Astrocyte (in vitro differentiated cells and primary cell): ENCODE data around the gene TOR4A. TPM values are rescaled to one million over a fixed set of nuclear protein-coding genes. Genes with fewer than 3 reads are reported as not detected.
A peak's percentile ranks its signal among the peaks of the same experiment; 100 is the strongest.

Experiments
- DNase-seq: peaks from one replicate; pipeline ENCODE4 v3.0.0-alpha.2; 2010; ENCODE audit warnings: low read depth
- FAIRE-seq: peaks from 2 replicates; lab custom pipeline; 2011; peaks lifted over from hg19 to GRCh38; lab: Jason Lieb, UNC
- H2AFZ ChIP-seq: 2 replicates; pipeline ENCODE4 v1.6.0; 2012; ENCODE audit warnings: low read depth, low read length, inconsistent platforms
- H3K27ac ChIP-seq: 2 replicates; pipeline ENCODE4 v1.5.1; 2011; ENCODE audit warnings: low read depth, low read length, inconsistent platforms
- H3K27me3 ChIP-seq: 2 replicates; pipeline ENCODE4 v1.6.0; 2011; ENCODE audit warnings: low read length, inconsistent platforms; ENCODE audit not compliant: insufficient read depth
- H3K36me3 ChIP-seq: 2 replicates; pipeline ENCODE4 v1.5.1; 2011; ENCODE audit warnings: low read length, inconsistent platforms; ENCODE audit not compliant: insufficient read depth
- H3K4me1 ChIP-seq: 2 replicates; pipeline ENCODE4 v1.5.1; 2011; ENCODE audit warnings: low read length, inconsistent platforms; ENCODE audit not compliant: insufficient read depth
- H3K4me2 ChIP-seq: 2 replicates; pipeline ENCODE4 v1.6.0; 2012; ENCODE audit warnings: low read length, inconsistent platforms
- H3K4me3 ChIP-seq: 2 replicates; pipeline ENCODE4 v1.5.1; 2011; ENCODE audit warnings: low read depth, mild to moderate bottlenecking, low read length, inconsistent platforms; ENCODE audit not compliant: insufficient read depth
- H3K79me2 ChIP-seq: 2 replicates; pipeline ENCODE4 v1.6.0; 2012; ENCODE audit warnings: mild to moderate bottlenecking, low read length, inconsistent platforms; ENCODE audit not compliant: insufficient read depth
- H3K9ac ChIP-seq: 2 replicates; pipeline ENCODE4 v1.6.0; 2012; ENCODE audit warnings: mild to moderate bottlenecking, low read length, inconsistent platforms
- H3K9me3 ChIP-seq: 2 replicates; pipeline ENCODE4 v1.5.1; 2012; ENCODE audit warnings: low read depth, mild to moderate bottlenecking, low read length, inconsistent platforms; ENCODE audit not compliant: insufficient read depth
- H4K20me1 ChIP-seq: 2 replicates; pipeline ENCODE4 v1.6.0; 2012; ENCODE audit warnings: low read length, inconsistent platforms; ENCODE audit not compliant: insufficient read depth
- H3K27ac Mint-ChIP-seq: one replicate; pipeline ENCODE4 v1.8.0; 2021; ENCODE audit warnings: mild to moderate bottlenecking, mixed read lengths; ENCODE audit not compliant: unreplicated experiment
- H3K27me3 Mint-ChIP-seq: one replicate; pipeline ENCODE4 v1.8.0; 2021; ENCODE audit warnings: low read depth, mixed read lengths; ENCODE audit not compliant: unreplicated experiment
- H3K36me3 Mint-ChIP-seq: one replicate; pipeline ENCODE4 v1.8.0; 2021; ENCODE audit warnings: low read depth, mixed read lengths; ENCODE audit not compliant: unreplicated experiment
- H3K4me1 Mint-ChIP-seq: one replicate; pipeline ENCODE4 v1.8.0; 2021; ENCODE audit warnings: low read depth, mixed read lengths; ENCODE audit not compliant: unreplicated experiment
- H3K4me3 Mint-ChIP-seq: one replicate; pipeline ENCODE4 v1.8.0; 2021; ENCODE audit warnings: mild to moderate bottlenecking, moderate library complexity, mixed read lengths; ENCODE audit not compliant: unreplicated experiment
- H3K9me3 Mint-ChIP-seq: one replicate; pipeline ENCODE4 v1.8.0; 2021; ENCODE audit warnings: mild to moderate bottlenecking, mixed read lengths; ENCODE audit not compliant: unreplicated experiment
- CTCF ChIP-seq: IDR thresholded peaks from 2 replicates; pipeline ENCODE4 v1.5.1; 2011; ENCODE audit warnings: low read depth, mild to moderate bottlenecking, inconsistent platforms, low read length, moderate library complexity; ENCODE audit not compliant: insufficient read depth
- EZH2 ChIP-seq: IDR thresholded peaks from 2 replicates; pipeline ENCODE4 v1.6.1; 2012; ENCODE audit warnings: mild to moderate bottlenecking, low read length, inconsistent platforms; ENCODE audit not compliant: insufficient read depth
- total RNA-seq: library from RNA; stranded (reverse); gene quantifications from 2 replicates; pipeline ENCODE4 v1.2.1, GENCODE V29; 2021

Gene TOR4A
- total RNA-seq, 1 donor from 2014 or later: 11.8 TPM

- H3K4me2 ChIP-seq: peak overlapping the region; percentile 65
- H3K27me3 ChIP-seq: peaks cover 8% of the 10 kb centered on the region
- no peaks in the 10 kb centered on the region for H3K36me3 Mint-ChIP-seq
- peaks cover 41% of the 10 kb centered on the region for H3K4me1 ChIP-seq
- no peaks in the 10 kb centered on the region for H3K9me3 Mint-ChIP-seq
- H4K20me1 ChIP-seq: peaks cover 3% of the 10 kb centered on the region
- H3K27ac ChIP-seq: no peak overlapping the region
- H3K9me3 ChIP-seq: no peaks in the 10 kb centered on the region
- H3K27me3 Mint-ChIP-seq: peaks cover 5% of the 10 kb centered on the region
- H3K4me3 Mint-ChIP-seq: peak overlapping the region; percentile 92
- no peak overlapping the region for H3K4me3 ChIP-seq
- no peaks in the 10 kb centered on the region for H3K79me2 ChIP-seq
- H2AFZ ChIP-seq: no peak overlapping the region
- H3K27ac Mint-ChIP-seq: no peak overlapping the region
- no peaks in the 10 kb centered on the region for H3K36me3 ChIP-seq
- no peak for DNase-seq
- peaks cover 8% of the 10 kb centered on the region for H3K4me1 Mint-ChIP-seq
- H3K9ac ChIP-seq: no peak overlapping the region
- FAIRE-seq: no peak
- no peak for TF ChIP-seq EZH2
- no peak for TF ChIP-seq CTCF
Observed at GRCh38 chr9:137299938-137300337, 22.4 kb downstream of the TOR4A start.

GRCh38 chr9:137300567-137301080 is 23.1 kb downstream of the TOR4A start:
- no peak for TF ChIP-seq EZH2
- TF ChIP-seq CTCF: no peak
- Histone ChIP-seq H3K4me2 (peak overlapping the region; percentile 88), H3K4me3 (peak overlapping the region; percentile 51), H3K27me3 (peaks cover 8% of the 10 kb centered on the region), H3K36me3 (no peaks in the 10 kb centered on the region), H4K20me1 (peaks cover 3% of the 10 kb centered on the region), H3K79me2 (no peaks in the 10 kb centered on the region), H2AFZ (peak overlapping the region; percentile 84), H3K9me3 (no peaks in the 10 kb centered on the region), H3K9ac (peak overlapping the region; percentile 57), H3K27ac (no peak overlapping the region), H3K4me1 (peaks cover 45% of the 10 kb centered on the region)
- Mint-ChIP-seq H3K4me3 (peak overlapping the region; percentile 92), H3K9me3 (no peaks in the 10 kb centered on the region), H3K27me3 (peaks cover 5% of the 10 kb centered on the region), H3K27ac (peak overlapping the region; percentile 81), H3K36me3 (no peaks in the 10 kb centered on the region), H3K4me1 (peaks cover 8% of the 10 kb centered on the region)
- FAIRE-seq (no peak), DNase-seq (no peak)
